PFSK-1 (cell line): ENCODE measurements around the gene KIF6.

Experiments
- FOXP2 ChIP-seq: optimal IDR thresholded peaks from 2 replicates; pipeline ENCODE3; 2011; ENCODE audit warnings: borderline replicate concordance, control low read depth, inconsistent platforms; ENCODE audit not compliant: insufficient read depth; ENCODE audit errors: extremely low read length, extremely low read depth
- POLR2AphosphoS5 ChIP-seq: IDR thresholded peaks from 2 replicates; pipeline ENCODE4 v1.6.1; 2012; ENCODE audit warnings: low read depth, mild to moderate bottlenecking, control low read depth, low read length, moderate library complexity
- REST ChIP-seq, 2 experiments: IDR thresholded peaks; 2 replicates each; pipeline versions ENCODE4 v1.6.1 to v1.8.0; 2011 to 2012; ENCODE audit warnings: low read depth in 2 of 2, low read length in 2 of 2, control low read depth in 1 of 2, inconsistent platforms in 1 of 2, mild to moderate bottlenecking in 1 of 2, moderate library complexity in 1 of 2; ENCODE audit not compliant: insufficient read depth in 1 of 2
- SIN3A ChIP-seq: IDR thresholded peaks from 2 replicates; pipeline ENCODE4 v1.6.1; 2012; ENCODE audit warnings: mild to moderate bottlenecking, low read length, moderate library complexity, borderline replicate concordance; ENCODE audit not compliant: insufficient read depth
- TAF1 ChIP-seq: IDR thresholded peaks from 2 replicates; pipeline ENCODE4 v1.6.1; 2012; ENCODE audit warnings: low read length, control low read depth, borderline replicate concordance; ENCODE audit not compliant: insufficient read depth

KIF6 gene

GRCh38 chr6:39686976-39687375 is 38.2 kb downstream of the KIF6 start:
- TF ChIP-seq TAF1 (no peak), REST (IDR thresholded peaks at IDR 0.05; ENCODE audit: insufficient read depth in 1 of 2, low read depth in 2 of 2, low read length in 2 of 2) (no peak), FOXP2 (no peak), SIN3A (no peak), POLR2AphosphoS5 (no peak)

DNA sequence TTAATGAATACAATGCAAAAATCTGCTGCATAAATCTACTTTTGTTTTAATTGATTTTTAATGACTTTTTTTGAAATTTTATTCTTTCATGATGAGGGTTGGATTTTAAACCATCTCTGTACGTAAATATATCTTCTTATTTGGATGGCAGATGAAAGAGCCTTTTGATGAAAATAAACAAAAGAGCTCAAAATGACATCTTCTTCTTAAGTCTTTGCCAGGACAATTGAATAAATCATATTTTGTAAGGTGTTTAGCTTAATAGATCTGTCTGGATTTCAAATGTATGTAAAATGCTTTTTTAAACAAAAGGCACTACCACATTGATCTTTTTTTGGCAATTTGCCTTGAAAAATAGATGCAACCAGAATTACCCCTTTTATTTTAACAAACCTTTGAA is 39.3 kb downstream of the KIF6 start:
- no peak for TF ChIP-seq REST (IDR thresholded peaks at IDR 0.05; ENCODE audit: insufficient read depth in 1 of 2, low read depth in 2 of 2, low read length in 2 of 2)
- TF ChIP-seq POLR2AphosphoS5 = no peak
- TF ChIP-seq TAF1 = no peak
- no peak for TF ChIP-seq FOXP2
- no peak for TF ChIP-seq SIN3A

- TF ChIP-seq POLR2AphosphoS5 (no peak), SIN3A (no peak), TAF1 (no peak), FOXP2 (no peak), REST (IDR thresholded peaks at IDR 0.05; ENCODE audit: insufficient read depth in 1 of 2, low read depth in 2 of 2, low read length in 2 of 2) (no peak)
Observed at GRCh38 chr6:39685489-39685826, 39.8 kb downstream of the KIF6 start.

- TF ChIP-seq FOXP2 (no peak), TAF1 (no peak), SIN3A (no peak), POLR2AphosphoS5 (no peak), REST (IDR thresholded peaks at IDR 0.05; ENCODE audit: insufficient read depth in 1 of 2, low read depth in 2 of 2, low read length in 2 of 2) (no peak)
Observed at GRCh38 chr6:39684790-39685488, 40.3 kb downstream of the KIF6 start.

DNA sequence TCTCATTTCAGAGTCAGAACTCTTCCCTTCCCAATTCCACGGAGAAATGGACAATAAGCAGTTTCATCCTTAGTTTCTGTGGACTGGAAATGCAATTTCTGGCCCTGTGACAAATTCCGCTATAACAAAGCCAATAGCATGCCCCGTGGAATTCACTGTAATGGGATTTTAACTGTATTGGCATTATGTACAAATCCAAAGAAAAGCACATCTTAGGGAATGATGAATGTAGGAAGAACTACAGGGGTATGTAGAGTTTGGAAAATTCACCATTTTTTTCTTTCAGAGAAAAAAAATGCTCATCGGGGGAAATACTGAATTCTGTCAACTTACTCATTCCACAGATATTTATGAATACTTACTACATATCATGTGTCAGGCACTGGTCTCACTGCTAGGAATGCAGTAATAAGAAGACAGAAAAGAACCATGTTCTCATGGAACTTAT is 43.5 kb downstream of the KIF6 start:
- no peak for TF ChIP-seq POLR2AphosphoS5
- no peak for TF ChIP-seq TAF1
- TF ChIP-seq SIN3A = no peak
- TF ChIP-seq FOXP2 = no peak
- no peak for TF ChIP-seq REST (IDR thresholded peaks at IDR 0.05; ENCODE audit: insufficient read depth in 1 of 2, low read depth in 2 of 2, low read length in 2 of 2)
